ENCODE results near the gene LRRC36. TPM values are rescaled to one million over a fixed set of nuclear protein-coding genes. Genes with fewer than 3 reads are reported as not detected.

LRRC36 gene
- total RNA-seq, 1 experiment from 2014 or later = not detected

GRCh38 chr16:67342616-67343015, 16.0 kb downstream of the LRRC36 start:
- no peaks in the 10 kb centered on the region for H3K4me1 ChIP-seq (ENCODE audit: control insufficient read depth in 1 of 2, insufficient read depth in 2 of 2, low read length in 2 of 2)
- BruUV-seq (replicated peaks) = no TSS peak
- H3K9ac ChIP-seq (ENCODE audit: low read length) = no peak overlapping the region
- TF ChIP-seq POLR2AphosphoS5 (IDR thresholded peaks at IDR 0.05; ENCODE audit: low read depth, low read length) (no peak), POLR2A (IDR thresholded peaks at IDR 0.05; ENCODE audit: borderline replicate concordance, extremely low read depth, insufficient read depth, insufficient read length) (no peak), TCF7L2 (IDR thresholded peaks at IDR 0.05; ENCODE audit: borderline replicate concordance, extremely low read depth, insufficient read depth, insufficient read length) (no peak), EZH2phosphoT487 (IDR thresholded peaks at IDR 0.05; ENCODE audit: borderline replicate concordance) (no peak), ZNF274 (IDR thresholded peaks at IDR 0.05; ENCODE audit: low read depth, low read length) (no peak), CBX3 (IDR thresholded peaks at IDR 0.05; ENCODE audit: low read depth) (no peak), ZBTB33 (IDR thresholded peaks at IDR 0.05; ENCODE audit: extremely low read depth, insufficient replicate concordance, low read length) (no peak), REST (IDR thresholded peaks at IDR 0.05; ENCODE audit: low read depth) (no peak), RAD21 (IDR thresholded peaks at IDR 0.05; ENCODE audit: low read depth) (no peak), CTCF (IDR thresholded peaks at IDR 0.05 in 2 of 3, conservative IDR thresholded peaks at IDR 0.05 in 1 of 3; ENCODE audit: borderline replicate concordance in 1 of 3, insufficient read depth in 1 of 3, low read depth in 2 of 3, low read length in 2 of 3) (no peak), SRF (IDR thresholded peaks at IDR 0.05; ENCODE audit: low read depth) (no peak), ELF1 (IDR thresholded peaks at IDR 0.05; ENCODE audit: borderline replicate concordance, low read depth) (no peak), MAX (IDR thresholded peaks at IDR 0.05) (no peak), ZFX (IDR thresholded peaks at IDR 0.05) (no peak), JUND (IDR thresholded peaks at IDR 0.05) (no peak), EGR1 (IDR thresholded peaks at IDR 0.05; ENCODE audit: low read depth) (no peak), EZH2 (IDR thresholded peaks at IDR 0.05) (no peak), SIN3A (IDR thresholded peaks at IDR 0.05; ENCODE audit: low read depth) (no peak), ATF3 (IDR thresholded peaks at IDR 0.05) (no peak), FOSL1 (IDR thresholded peaks at IDR 0.05; ENCODE audit: low read depth) (no peak)
- H3K27ac ChIP-seq (ENCODE audit: low read depth, low read length) = no peak overlapping the region
- no peaks in the 10 kb centered on the region for H3K9me2 ChIP-seq (ENCODE audit: insufficient read depth)
- H3K36me3 ChIP-seq (ENCODE audit: control insufficient read depth in 1 of 2, insufficient read depth in 2 of 2, low read length in 2 of 2) = no peaks in the 10 kb centered on the region
- DNase-seq (ENCODE audit: low read depth, low spot score) (no peak), ATAC-seq (no peak)
- ChIA-PET CTCF (no interaction called here), RAD21 (ENCODE audit: low non-redundant PET in 1 of 2, low total read pairs in 2 of 2, uncharacterized antibody in 2 of 2, unreplicated experiment in 2 of 2) (no interaction called here), POLR2A (no interaction called here)
- intact Hi-C loops (cut with micrococcal nuclease) = no loop called here
- no peak overlapping the region for H3K4me2 ChIP-seq (ENCODE audit: low read length)
- no peaks in the 10 kb centered on the region for H3K79me2 ChIP-seq (ENCODE audit: insufficient read depth, low read length)
- H3K9me3 ChIP-seq (ENCODE audit: control insufficient read depth in 1 of 2, insufficient read depth in 1 of 2, low read depth in 1 of 2, low read length in 2 of 2) = no peaks in the 10 kb centered on the region
- no peak overlapping the region for H2AFZ ChIP-seq (ENCODE audit: low read depth, low read length, poor library complexity, severe bottlenecking)
- no peak overlapping the region for H3K4me3 ChIP-seq (replicated peaks in 1 of 2; ENCODE audit: low read depth in 1 of 2, low read length in 2 of 2)
- H4K20me1 ChIP-seq (ENCODE audit: insufficient read depth) = no peaks in the 10 kb centered on the region
- H3K27me3 ChIP-seq (ENCODE audit: insufficient read depth, low read length) = no peaks in the 10 kb centered on the region
